Suppressor macrophage treated with lipopolysaccharide for 1 hour (primary cell): Measurements from ENCODE around the gene TBCD.

Source experiments
- DNase-seq, 3 donors: peaks; one replicate each; pipeline ENCODE4 v3.0.0-alpha.2; 2020 to 2022

TBCD gene

GRCh38 chr17:82835766-82836512 lies 84.1 kb downstream of the TBCD start:
- DNase-seq, result peak; percentile 10 to 36 (median 19)

DNA sequence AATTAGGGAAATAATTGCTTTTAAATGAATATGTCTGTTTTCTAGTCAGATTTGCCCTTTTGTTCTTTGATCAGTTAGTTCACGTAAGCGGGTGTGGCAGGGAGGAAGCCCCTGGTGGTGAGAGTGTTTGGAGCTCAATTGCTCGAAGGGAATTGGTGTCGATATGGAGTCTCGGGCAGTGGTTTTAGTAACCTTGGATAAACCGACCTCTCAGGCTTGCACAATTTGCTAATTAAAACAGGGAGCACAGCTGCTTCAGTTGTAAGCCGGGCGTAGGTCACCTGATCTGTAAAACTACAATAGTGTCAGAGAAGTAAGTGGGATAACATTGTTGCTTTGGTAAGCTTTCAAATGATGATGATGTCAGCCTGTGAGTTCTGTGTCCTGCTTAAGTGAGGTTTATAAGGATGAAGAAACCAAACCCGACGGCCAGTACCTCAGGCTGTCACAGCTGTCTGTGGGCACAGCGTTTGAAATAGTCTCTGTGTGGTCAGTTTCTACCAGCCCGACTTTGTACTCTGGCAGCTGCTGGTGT lies 85.0 kb downstream of the TBCD start:
- peak; percentile 64 to 67 (median 65) for DNase-seq

GRCh38 chr17:82837586-82838320 lies 85.9 kb downstream of the TBCD start:
- peak; percentile 24 to 48 (median 32) for DNase-seq

- DNase-seq, result peak; percentile 86 to 92 (median 88)
Observed at GRCh38 chr17:82838386-82839063, 86.7 kb downstream of the TBCD start.

DNA sequence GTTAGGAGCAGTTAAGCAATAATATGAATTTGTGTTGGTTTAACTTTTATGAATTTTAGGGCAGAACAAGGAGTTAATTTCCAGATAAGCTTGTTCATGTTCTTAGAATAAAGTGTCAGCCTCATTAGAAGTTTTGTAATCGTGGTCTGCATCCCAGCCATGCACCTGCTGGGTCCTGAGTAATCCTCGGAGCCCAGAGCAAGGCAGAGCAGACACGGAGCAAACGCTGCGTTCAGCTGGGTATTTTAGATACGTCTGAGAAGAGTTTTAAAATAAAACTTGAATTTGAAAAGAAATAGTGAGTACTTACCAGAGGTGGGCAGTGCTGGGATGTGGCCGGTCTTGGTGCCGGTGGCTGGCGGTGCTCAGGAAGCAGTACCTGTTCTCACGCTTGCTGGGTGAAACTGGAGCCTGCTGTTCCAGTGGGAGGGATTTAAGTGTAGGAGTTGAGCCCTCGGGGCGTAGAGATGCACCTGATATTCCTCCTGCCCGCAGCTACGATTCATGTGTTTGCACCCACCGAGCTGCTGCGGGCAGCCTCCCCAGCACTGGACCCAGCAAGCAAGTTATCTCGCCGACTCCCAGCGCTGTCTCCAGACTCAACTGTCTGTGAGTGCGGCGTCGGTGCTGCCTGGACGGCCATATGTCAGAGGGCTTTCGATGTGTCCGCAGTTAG lies 87.9 kb downstream of the TBCD start, which contains the start of gene ZNF750:
Gene ZNF750, minus strand, starts transcription at position 406 of the 676 bp plus-strand sequence. CDS start 7,568 bp downstream, outside the sequence.
- DNase-seq, result no peak

- DNase-seq, result no peak
Observed at GRCh38 chr17:82840431-82840831, 88.6 kb downstream of the TBCD start.

DNA sequence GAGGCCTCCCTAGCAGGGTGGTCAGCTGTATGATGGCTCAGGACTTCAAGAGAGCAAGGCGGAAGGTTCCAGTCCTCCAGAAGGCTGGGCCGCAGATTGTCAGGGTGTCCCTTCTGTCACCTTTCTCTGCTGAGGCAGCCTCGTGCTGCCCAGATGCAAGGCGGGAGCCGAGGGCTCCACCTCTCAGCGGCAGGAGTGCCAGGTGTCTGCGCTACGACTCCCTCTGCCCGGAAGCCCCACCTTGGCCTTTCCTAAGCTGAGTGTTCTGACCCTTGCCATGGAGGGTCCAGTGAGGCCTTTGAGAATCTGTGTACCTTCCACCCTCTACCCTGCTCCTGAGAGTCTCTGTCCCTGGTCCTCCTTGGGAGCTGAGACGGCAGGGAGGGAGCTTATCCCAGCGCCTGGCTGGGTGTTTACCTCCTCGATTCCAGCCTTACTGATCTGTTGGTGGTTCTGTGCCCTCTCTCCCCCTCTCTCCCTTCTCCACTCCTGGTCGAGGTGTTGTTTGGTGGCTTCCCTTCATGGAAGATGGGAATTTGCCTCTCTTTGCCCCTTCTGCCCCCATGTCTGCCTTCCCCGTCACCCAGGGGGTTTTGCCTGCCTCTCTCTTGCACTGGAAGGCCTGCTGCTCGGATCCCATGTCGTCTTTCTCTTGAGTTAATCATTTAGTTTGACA lies 90.2 kb downstream of the TBCD start:
- no peak for DNase-seq

GRCh38 chr17:82843904-82844680 lies 92.2 kb downstream of the TBCD start:
- no peak for DNase-seq

DNA sequence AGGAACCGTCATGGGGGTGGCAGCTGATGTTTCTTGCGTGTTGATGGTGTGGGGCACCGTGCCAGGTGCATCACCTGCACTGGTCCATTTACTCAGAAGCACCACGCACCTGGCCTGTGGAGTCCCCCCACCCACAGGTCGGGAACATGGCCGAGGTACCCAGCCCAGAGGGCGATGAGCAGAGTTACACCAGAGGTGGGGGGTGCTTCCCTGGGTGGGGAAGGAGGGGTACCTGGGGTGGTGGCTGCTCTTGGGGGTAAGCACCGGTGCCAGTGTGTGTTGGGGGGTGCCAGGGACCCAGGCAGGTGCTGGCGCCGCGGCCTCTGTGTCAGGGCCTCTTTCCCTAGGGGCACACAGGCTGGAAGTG lies 92.9 kb downstream of the TBCD start:
- no peak for DNase-seq

DNA sequence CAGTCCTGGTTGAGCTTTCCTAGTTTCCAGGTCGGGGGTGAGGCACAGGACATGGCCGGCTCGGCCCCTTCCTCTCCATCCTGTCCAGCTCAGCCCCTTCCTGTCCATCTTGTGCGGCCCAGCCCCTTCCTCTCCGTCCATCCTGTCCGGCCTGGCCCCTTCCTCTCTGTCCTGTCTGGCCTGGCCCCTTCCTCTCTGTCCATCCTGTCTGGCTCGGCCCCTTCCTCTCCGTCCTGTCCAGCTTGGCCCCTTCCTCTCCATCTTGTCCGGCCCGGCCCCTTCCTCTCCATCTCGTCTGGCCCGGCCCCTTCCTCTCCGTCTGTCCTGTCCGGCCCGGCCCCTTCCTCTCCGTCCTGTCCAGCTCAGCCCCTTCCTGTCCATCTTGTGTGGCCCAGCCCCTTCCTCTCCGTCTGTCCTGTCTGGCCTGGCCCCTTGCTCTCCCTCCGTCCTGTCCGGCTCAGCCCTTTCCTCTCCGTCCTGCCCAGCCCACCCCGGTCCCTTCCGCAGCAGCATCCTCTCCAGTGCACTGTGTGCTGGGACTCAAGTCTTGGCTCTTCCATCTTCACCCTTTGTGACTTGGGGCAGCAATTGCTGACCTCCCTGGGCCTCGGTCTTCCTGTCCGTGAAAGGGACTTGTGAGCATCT lies 93.4 kb downstream of the TBCD start:
- no peak for DNase-seq

- no peak for DNase-seq
Observed at GRCh38 chr17:82846061-82846691, 94.3 kb downstream of the TBCD start.

DNA sequence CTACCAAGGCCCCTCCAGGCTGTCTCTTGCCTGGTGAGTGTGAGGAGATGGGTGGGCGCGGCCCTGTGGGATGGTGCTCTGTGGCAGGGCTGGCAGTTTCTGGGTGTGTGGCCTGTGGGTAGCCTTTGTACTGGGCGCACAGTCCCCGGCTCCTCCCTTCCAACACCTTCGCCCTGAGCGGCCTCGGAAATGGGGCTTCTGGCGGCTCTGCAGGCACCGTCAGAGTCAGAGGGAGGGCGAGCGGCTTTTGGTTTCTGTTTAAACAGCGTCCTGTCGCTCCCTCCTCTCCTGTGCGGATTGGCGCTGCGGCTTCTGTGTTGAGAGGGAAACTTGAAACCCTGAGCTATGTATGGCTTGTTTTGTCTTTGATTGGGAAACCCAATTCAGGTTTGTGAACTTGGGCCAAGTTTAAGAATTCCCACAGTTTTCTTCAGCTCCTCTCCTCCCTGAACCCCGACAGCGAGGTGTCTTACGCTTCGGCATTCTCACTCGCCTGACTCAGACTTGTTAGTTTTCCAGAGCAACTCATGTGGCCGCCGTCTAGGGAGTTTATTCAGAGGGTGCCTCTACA lies 96.2 kb downstream of the TBCD start:
- DNase-seq, result no peak

GRCh38 chr17:82849076-82849945 lies 97.4 kb downstream of the TBCD start:
- DNase-seq, result no peak

- DNase-seq, result no peak
Observed at GRCh38 chr17:82851381-82851780, 99.5 kb downstream of the TBCD start.

DNA sequence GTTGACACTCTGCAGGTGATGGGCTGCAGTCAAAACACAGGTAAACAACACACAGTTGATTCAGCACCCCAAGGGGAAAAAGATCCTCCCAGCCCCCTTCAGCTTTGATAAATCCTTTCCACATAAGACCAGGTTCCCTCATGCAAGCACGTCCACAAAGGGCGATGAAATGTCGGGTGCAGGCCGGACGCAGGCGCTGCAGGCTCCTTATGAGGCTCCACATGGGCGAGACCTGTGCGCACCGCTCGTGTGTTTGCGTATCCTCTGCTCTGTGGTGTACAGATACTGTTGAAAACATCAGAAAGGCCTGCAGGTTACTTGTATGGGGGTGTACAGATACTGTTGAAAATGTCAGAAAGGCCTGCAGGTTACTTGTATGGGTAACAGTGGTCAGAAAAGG lies 102.4 kb downstream of the TBCD start:
- DNase-seq, result no peak

DNA sequence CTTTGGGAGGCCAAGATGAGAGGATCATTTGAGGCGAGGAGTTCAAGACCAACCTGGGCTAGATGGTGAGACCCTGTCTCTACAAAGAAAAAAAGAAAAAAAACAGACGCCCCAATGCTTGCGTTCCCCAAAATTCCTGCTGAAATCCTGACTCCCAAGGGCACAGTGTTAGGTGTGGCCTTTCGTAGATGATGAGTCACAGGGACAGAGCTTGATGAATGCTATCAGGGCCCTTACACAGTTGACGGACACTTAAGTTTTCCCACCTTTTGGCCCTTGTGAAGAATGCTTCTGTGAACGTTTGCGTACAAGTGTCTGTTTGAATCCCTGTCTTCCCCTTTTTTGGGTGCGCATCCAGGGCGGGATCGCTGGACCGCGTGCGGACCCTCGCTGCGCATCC lies 104.5 kb downstream of the TBCD start:
- DNase-seq, result no peak

- DNase-seq, result no peak
Observed at GRCh38 chr17:82858376-82859126, 106.7 kb downstream of the TBCD start.
